GM21526 (cell line): ENCODE data around the gene CMTR2.

Experiments
- ATAC-seq: cut with Tn5 transposase; IDR thresholded peaks from one replicate; pipeline ENCODE4 v1.9.1; 2021; ENCODE audit warnings: moderate library complexity; ENCODE audit not compliant: unreplicated experiment, low FRiP score

Gene CMTR2

GRCh38 chr16:71282943-71283342 is 6.3 kb downstream of the CMTR2 start:
- ATAC-seq: no peak

- ATAC-seq: no peak
Measured at GRCh38 chr16:71276589-71277334, 12.4 kb downstream of the CMTR2 start.

GRCh38 chr16:71273384-71273783 is 15.8 kb downstream of the CMTR2 start:
- ATAC-seq: no peak

GRCh38 chr16:71264299-71264698 is 24.9 kb downstream of the CMTR2 start:
- ATAC-seq: no peak

- no peak for ATAC-seq
Measured at GRCh38 chr16:71263582-71263981, 25.6 kb downstream of the CMTR2 start.

- ATAC-seq: no peak
Measured at GRCh38 chr16:71262391-71262790, 26.8 kb downstream of the CMTR2 start.

GRCh38 chr16:71260995-71261394 is 28.2 kb downstream of the CMTR2 start:
- ATAC-seq: no peak

- ATAC-seq: no peak
Measured at GRCh38 chr16:71259086-71259485, 30.1 kb downstream of the CMTR2 start.

GRCh38 chr16:71258372-71258771 is 30.8 kb downstream of the CMTR2 start:
- ATAC-seq: no peak

- ATAC-seq: no peak
Measured at GRCh38 chr16:71257768-71258167, 31.4 kb downstream of the CMTR2 start.

GRCh38 chr16:71255721-71256120 is 33.5 kb downstream of the CMTR2 start:
- no peak for ATAC-seq

- no peak for ATAC-seq
Measured at GRCh38 chr16:71254832-71255525, 34.2 kb downstream of the CMTR2 start.

- no peak for ATAC-seq
Measured at GRCh38 chr16:71250461-71251235, 38.6 kb downstream of the CMTR2 start.

GRCh38 chr16:71249399-71249798 is 39.8 kb downstream of the CMTR2 start:
- no peak for ATAC-seq

- no peak for ATAC-seq
Measured at GRCh38 chr16:71247478-71247877, 41.7 kb downstream of the CMTR2 start.

- no peak for ATAC-seq
Measured at GRCh38 chr16:71246309-71246708, 42.9 kb downstream of the CMTR2 start.

GRCh38 chr16:71244521-71244920 is 44.7 kb downstream of the CMTR2 start:
- no peak for ATAC-seq

- no peak for ATAC-seq
Measured at GRCh38 chr16:71242601-71243000, 46.6 kb downstream of the CMTR2 start.

GRCh38 chr16:71242036-71242435 is 47.2 kb downstream of the CMTR2 start:
- ATAC-seq: no peak
